ENCODE results near the gene SVIL.
"Not testable (repeated sequence)": the region's sequence is repeated elsewhere in the genome, so short reads cannot be mapped to it uniquely, and the experiment has no call there.

SVIL gene

GRCh38 chr10:29619241-29619669 lies 15.5 kb downstream of the SVIL start:
- peak; percentile 99 for FAIRE-seq

GRCh38 chr10:29618341-29619171 lies 16.2 kb downstream of the SVIL start:
- no peak for FAIRE-seq

GRCh38 chr10:29617880-29618340 lies 16.9 kb downstream of the SVIL start:
- peak; percentile 94 for FAIRE-seq

DNA sequence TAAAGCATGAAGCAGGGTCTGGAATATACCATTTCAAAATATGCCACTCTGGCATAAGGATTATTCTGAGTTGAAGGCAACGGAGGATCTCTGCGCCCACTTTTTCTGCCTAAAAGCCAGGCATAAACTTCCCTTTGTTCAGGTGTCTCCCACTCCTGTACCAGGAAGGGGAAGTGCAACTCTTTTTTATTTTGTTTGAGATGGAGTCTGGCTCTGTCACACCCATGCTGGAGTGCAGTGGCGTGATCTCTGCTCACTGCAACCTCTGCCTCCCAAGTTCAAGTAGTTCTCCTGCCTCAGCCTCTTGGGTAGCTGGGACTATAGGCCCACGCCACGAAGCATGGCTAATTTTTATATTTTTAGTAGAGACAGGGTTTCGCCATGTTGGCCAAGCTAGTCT lies 18.2 kb downstream of the SVIL start:
- no peak for FAIRE-seq

DNA sequence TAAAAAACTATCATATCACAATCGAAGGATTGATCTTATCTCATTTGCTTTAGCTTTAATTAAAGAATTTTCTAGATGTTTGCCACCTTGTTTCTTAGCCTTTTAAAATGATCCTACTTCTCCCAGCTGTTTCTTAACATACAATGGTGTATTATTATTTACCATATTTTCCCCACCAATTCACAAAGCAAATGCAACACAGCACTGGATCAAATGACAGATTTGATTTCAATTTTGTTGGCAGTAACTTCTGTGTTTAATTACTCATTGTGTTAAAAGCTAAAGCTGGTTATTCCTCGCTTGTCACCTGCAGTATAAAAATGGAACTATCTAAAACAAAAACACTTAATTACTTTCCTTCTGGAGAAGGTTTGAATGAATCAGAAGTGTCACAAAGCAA lies 19.6 kb downstream of the SVIL start:
- peak; percentile 74 for FAIRE-seq

- FAIRE-seq = not testable (repeated sequence)
Observed at GRCh38 chr10:29614289-29614688, 20.5 kb downstream of the SVIL start.

DNA sequence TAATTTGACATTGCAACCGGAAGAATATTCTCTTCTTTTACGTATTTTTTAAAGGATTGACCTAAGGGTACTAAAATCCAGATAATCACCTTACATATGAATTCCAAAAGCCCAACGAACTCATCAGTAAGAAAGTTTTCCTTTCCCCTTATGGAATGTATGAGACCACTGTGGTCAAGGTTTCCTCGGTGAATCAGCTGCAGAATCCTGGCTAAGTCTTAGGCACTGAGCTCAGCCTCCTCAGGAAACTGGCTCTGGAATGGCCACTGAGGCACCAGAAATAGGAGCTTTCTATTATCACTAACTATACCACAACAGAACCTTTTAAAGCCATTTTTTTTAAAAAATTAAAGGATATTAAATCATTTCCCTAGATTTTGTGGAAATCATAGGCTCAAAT lies 21.0 kb downstream of the SVIL start:
- FAIRE-seq = no peak

DNA sequence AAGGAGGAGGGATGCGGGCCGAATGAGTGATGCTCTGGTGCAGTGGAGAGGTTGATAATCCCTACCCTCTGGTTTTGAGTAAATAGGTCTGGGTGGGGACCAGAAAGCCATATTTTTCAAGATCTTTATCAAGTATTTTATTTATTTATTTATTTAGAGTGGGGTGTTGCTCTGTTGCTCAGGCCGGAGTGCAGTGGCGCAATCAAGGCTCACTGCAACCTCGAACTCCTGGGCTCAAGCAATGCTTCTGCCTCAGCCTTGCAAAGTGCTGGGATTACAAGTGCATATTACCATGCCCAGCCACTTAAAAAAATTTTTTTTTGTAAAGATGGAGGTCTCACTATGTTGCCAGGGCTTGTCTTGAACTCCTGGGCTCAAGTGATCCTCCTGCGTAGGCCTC lies 21.6 kb downstream of the SVIL start:
- FAIRE-seq = no peak

DNA sequence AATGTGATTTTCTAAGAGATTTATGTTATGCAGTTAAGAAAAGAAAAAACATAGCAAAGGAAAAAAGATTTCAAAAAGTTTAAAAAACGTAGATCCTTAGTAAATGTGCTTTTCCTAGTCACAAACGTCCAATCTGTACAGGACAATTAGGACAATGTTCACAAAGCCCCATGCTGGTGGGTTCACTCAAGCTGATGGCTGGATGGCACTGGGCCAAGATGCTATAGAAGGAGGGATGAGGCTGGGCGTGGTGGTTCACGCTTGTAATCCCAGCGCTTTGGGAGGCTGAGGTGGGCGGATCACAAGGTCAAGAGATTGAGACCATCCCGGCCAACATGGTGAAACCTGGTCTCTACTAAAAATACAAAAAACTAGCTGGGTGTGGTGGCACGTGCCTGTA lies 22.1 kb downstream of the SVIL start:
- no peak for FAIRE-seq

DNA sequence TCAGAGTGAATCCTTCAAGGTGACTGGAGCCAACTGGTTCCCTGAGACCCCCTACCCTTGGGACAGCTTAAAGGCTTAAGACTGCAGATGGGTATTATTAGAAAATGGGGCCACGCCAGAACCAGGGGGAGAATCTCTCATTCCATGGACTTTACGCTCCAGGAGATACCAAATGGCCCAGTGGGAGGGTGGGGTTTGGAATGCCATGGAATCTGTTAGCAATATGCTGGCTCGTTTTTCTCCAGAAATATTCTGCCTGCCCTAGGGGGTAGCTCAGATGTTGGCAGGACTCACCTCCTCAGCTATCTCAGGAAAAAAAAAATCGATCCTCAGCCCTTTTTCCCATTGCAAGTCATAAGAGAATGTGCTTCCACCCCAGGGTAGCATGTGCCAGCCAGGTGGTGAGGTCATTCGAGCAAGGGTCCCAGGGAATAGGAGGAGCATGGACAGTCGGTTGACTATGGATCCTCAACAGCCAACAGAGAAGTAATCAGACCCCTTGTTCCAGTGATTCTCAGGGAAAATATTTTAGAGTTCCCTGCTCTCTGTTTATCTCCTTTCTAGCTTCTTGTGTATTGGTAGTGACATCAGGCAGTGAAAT lies 22.9 kb downstream of the SVIL start:
- no peak for FAIRE-seq

DNA sequence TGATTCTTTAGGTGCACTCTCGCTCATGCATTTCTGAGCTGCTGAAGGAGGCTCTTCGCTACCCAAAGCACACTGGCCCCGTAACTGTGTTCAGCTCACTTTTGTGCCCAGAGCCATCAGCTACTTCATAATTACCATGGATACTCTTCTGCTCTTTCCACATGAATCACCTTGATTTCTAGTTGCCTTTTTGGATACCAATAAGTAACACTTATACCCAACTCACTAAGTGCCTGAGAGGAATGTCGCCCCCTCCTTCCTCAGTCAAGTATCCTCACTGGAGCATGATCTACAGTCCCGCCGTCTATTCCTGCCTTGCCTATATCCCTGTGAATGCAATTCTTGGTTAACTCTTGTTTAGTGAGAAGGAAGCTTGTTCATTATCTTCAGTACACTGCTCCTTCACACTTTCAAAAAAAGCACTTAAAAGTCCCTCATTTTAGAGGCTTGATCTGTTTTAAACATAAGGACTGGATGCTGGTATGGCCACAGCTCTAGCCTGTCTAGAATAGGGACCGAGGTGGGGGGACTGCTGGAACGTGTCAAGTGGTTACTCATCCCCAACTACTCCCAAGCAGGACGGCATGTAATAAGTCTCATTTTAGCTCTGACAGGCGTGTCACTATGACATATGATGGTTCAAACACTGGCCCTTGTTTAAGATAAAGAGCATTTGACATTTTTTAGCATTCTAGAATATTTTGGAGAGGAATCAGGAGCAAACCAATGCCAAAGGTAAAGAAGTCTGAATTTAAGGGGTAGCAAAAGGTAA lies 23.7 kb downstream of the SVIL start:
- no peak for FAIRE-seq

DNA sequence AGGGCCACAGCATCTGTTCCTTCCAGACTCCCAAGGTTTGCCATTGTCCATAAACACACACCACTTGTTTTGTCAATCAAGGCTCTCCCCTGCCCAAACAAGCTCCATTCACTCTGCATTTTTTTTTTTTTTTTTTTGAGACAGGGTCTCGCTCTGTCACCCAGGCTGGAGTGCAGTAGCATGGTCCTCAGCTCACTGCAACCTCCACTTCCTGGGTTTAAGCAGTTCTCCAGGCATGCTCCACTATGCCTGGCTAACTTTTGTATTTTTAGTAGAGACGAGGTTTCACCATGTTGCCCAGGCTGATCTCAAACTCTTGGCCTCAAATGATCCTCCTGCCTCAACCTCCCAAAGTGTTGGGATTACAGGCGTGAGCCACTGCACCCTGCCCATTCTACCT lies 24.4 kb downstream of the SVIL start:
- FAIRE-seq = not testable (repeated sequence)

- no peak for FAIRE-seq
Observed at GRCh38 chr10:29609696-29610095, 25.1 kb downstream of the SVIL start.

DNA sequence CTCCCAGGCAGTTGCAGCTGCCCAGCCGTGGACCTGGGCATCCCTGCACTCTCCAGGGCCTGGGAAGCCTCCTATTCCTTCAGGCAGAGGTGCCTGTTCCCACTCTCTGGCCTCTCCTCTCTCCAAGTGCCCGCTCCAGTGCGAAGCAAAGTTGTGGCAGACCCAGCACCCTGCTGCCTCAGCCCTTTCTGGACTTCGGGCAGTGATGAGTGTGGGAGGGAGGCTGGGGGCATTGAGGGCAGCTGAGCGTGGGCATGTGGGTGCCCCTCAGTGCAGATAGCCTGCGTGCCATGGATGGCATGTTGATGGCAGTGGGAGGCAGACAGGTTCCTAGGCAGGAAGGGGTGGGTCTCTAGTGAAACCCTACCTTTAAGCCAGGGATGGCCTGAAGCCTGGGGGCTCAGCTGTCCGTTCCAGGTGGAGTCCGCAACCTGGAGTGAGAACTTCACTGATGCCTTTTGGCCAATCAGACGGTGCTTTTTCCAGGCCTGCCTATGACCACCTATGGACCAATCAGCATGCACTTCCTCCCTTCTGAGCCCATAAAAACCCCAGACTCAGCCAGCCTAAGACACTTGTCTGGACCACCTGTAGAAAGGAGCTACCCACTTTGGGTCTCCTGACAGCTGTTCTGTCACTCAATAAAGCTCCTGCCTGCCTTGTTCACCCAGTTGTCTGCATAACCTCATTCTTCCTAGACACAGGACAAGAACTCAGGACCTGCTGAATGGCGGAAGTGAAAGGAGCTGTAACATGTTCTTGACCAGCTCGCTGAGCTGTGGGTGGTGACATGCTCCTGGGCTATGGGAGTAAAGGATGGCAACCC lies 26.1 kb downstream of the SVIL start:
- no peak for FAIRE-seq

GRCh38 chr10:29608062-29608461 lies 26.7 kb downstream of the SVIL start:
- FAIRE-seq = no peak

GRCh38 chr10:29607576-29607975 lies 27.2 kb downstream of the SVIL start:
- FAIRE-seq = no peak

DNA sequence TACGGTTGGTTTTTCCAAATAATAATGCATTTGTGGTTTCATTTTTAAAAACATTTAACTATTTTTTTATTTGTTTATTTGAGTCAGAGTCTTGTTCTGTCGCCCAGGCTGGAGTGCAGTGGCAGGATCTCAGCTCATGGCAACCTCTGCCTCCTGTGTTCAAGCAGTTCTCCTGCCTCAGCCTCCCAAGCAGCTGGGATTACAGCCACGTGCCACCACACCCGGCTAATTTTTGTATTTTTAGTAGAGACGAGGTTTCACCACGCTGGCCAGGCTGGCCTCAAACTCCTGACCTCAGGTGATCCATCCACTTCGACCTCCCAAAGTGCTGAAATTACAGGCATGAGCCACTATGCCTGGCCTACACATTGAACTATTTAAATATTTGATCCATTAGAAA lies 28.1 kb downstream of the SVIL start:
- not testable (repeated sequence) for FAIRE-seq

DNA sequence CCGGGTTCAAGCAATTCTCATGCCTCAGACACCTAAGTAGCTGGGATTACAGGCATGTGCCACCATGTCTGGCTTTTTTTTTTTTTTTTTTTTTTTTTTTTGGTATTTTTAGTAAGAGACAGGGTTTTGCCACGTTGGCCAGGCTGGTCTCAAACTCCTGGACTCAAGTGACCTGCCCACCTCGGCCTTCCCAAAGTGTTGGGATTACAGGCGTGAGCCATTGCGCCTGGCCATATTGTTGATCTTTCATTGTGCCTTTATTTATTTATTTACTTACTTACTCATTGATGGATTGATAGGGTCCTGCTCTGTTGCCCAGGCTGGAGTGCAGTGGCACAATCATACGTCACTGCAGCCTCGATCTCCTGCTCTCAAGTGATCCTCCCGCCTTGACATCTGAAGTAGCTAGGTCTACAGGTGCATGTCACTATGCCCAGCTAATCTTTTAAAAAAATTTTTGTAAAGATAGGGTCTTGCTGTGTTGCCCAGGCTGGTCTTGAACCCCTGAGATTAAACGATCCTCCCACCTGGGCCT lies 30.4 kb downstream of the SVIL start:
- FAIRE-seq = no peak

DNA sequence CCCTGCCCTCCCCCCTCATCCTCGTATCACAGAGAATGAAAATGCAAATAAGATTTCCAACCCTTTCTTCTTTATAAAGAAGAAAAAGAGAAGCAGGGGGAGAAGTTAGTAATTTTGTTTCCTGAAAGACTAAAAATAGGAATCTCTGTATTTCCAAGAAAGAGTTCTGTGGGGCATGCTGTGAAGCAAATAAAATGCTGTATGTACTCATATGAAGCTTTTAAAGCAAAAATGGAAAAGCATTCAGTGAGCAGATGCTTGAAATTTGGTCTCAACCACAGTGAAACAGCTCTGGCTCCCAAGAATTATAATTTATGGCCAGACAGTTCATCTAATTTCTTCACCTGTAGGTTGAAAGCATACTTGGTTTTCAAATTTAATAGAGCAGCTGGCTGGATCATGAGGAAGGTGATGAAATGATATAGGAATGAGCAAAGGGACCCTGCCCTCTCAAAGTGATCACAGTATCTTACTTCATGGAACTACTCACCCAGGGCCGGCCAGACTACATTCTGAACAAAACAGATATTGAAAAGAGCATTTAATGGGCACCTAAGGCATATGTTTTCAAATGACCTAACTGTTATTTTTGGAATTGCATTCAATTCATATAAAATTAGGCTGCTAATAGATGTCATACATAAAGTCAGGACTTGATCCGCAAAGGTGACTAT lies 31.4 kb downstream of the SVIL start:
- no peak for FAIRE-seq

- no peak for FAIRE-seq
Observed at GRCh38 chr10:29600821-29601220, 34.0 kb downstream of the SVIL start.

GRCh38 chr10:29600067-29600466 lies 34.7 kb downstream of the SVIL start:
- FAIRE-seq = no peak

- FAIRE-seq = peak; percentile 41
Observed at GRCh38 chr10:29598851-29599311, 35.9 kb downstream of the SVIL start.

Measured in endometrium (tissue), 2 donors.